ENCODE results near the gene ABCC11. TPM values are rescaled to one million over a fixed set of nuclear protein-coding genes. Genes with fewer than 3 reads are reported as not detected.

Gene ABCC11
- total and polyA plus RNA-seq, 2 of the 4 experiments (the other 2 are of a cell fraction) = 0.09 to 0.18 TPM

GRCh38 chr16:48146131-48146530, 101.2 kb downstream of the ABCC11 start:
- TF ChIP-seq RAD21 (IDR thresholded peaks at IDR 0.05; ENCODE audit: low read length) (no peak), BHLHE40 (IDR thresholded peaks at IDR 0.05; ENCODE audit: low read depth, low read length) (no peak)
- no peak overlapping the region for H4K5ac ChIP-seq (ENCODE audit: low read depth, low read length)
- H4K20me1 ChIP-seq (ENCODE audit: insufficient read depth, low read length) = no peaks in the 10 kb centered on the region
- no peak overlapping the region for H4K8ac ChIP-seq (ENCODE audit: low read depth in 2 of 2, low read length in 2 of 2)
- no peaks in the 10 kb centered on the region for H3K36me3 ChIP-seq (ENCODE audit: control insufficient read depth, insufficient read depth, low read length)
- no peaks in the 10 kb centered on the region for H3K79me1 ChIP-seq (ENCODE audit: low read depth in 1 of 2, low read length in 2 of 2)
- H3K23ac ChIP-seq (ENCODE audit: low read depth, low read length) = no peak overlapping the region
- ChIA-PET POLR2A (ENCODE audit: unreplicated experiment) (no interaction called here), CTCF (no interaction called here)
- H3K14ac ChIP-seq (replicated peaks; ENCODE audit: low read depth, low read length) = no peak overlapping the region
- peaks cover 3% of the 10 kb centered on the region; the same call in 1 of the 2 replicates for H3K4me1 ChIP-seq (ENCODE audit: control insufficient read depth, insufficient read depth, low read length)
- dilution Hi-C loops (cut with HindIII; ENCODE audit: low sequenced_read_pairs, unreplicated experiment) (no loop called here), intact Hi-C loops (cut with micrococcal nuclease) (no loop called here), in situ Hi-C loops (cut with MboI; ENCODE audit: low sequenced_read_pairs) (no loop called here)
- no peak overlapping the region for H3K18ac ChIP-seq (ENCODE audit: low read depth, low read length)
- no peaks in the 10 kb centered on the region for H3K27me3 ChIP-seq (ENCODE audit: control insufficient read depth, insufficient read depth, low read length)
- ATAC-seq (ENCODE audit: low read depth) (no peak), DNase-seq (no peak)
- H3K9ac ChIP-seq (ENCODE audit: low read depth, low read length) = no peak overlapping the region
- no peak overlapping the region for H3K4me3 ChIP-seq (ENCODE audit: insufficient read depth, low read depth, low read length)
- no peak overlapping the region for H3K4me2 ChIP-seq (ENCODE audit: low read depth, low read length)
- H3K4ac ChIP-seq (ENCODE audit: low read depth, low read length) = no peak overlapping the region
- no peak overlapping the region for H2AK9ac ChIP-seq (replicated peaks; ENCODE audit: low read depth, low read length, poor library complexity)
- no peaks in the 10 kb centered on the region; the same call in 1 of the 2 replicates for H3K9me1 ChIP-seq (ENCODE audit: insufficient read depth, low read length)
- H3K9me3 ChIP-seq (ENCODE audit: control insufficient read depth, insufficient read depth, low read length) = peaks cover 4% of the 10 kb centered on the region; the same call in 1 of the 2 replicates
- H2BK15ac ChIP-seq (ENCODE audit: low read depth, low read length) = no peak overlapping the region
- no peak overlapping the region for H2BK120ac ChIP-seq (ENCODE audit: low read depth, low read length)
- H4K91ac ChIP-seq (ENCODE audit: insufficient read depth, low read depth, low read length) = no peak overlapping the region
- H3K27ac ChIP-seq (ENCODE audit: insufficient read depth, low read length) = no peak overlapping the region
- H2AFZ ChIP-seq (replicated peaks; ENCODE audit: low read length, poor library complexity) = no peak overlapping the region
- no peak overlapping the region for H3K56ac ChIP-seq (ENCODE audit: extremely low read depth, insufficient read depth, low read length)
- no peak overlapping the region for H2AK5ac ChIP-seq (ENCODE audit: low read depth, low read length)
- no peak overlapping the region for H2BK5ac ChIP-seq (ENCODE audit: low read depth, low read length, poor library complexity, severe bottlenecking)
- BruUV-seq (replicated peaks) = no TSS peak
- WGBS, 2 experiments (ENCODE audit: extremely low coverage in 2 of 2, insufficient read length in 1 of 2) = 76% methylated on average over 3 of the region's 7 CpGs; no CpG with 5 or more reads in 1 of the 2 experiments
- H2BK20ac ChIP-seq (ENCODE audit: low read depth, low read length) = no peak overlapping the region

Data from IMR-90 (cell line).